Fibroblast of lung (primary cell): ENCODE measurements around the gene NDST3.

ENCODE experiments used
- EZH2 ChIP-seq: IDR thresholded peaks from 2 replicates; pipeline ENCODE4 v1.5.1; 2012; ENCODE audit warnings: low read length, control low read depth, mild to moderate bottlenecking; ENCODE audit errors: missing control alignments
- TF ChIP-seq, protein P1 (sequence below), 2 donors: IDR thresholded peaks in 1 of 2; conservative IDR thresholded peaks in 1 of 2; 1 replicate in 1 of 2; 2 replicates in 1 of 2; pipeline ENCODE4 v1.5.1; 2011 to 2012; ENCODE audit warnings: low read length in 2 of 2, control low read depth in 1 of 2, inconsistent platforms in 1 of 2, low read depth in 1 of 2, mild to moderate bottlenecking in 1 of 2

DNA sequence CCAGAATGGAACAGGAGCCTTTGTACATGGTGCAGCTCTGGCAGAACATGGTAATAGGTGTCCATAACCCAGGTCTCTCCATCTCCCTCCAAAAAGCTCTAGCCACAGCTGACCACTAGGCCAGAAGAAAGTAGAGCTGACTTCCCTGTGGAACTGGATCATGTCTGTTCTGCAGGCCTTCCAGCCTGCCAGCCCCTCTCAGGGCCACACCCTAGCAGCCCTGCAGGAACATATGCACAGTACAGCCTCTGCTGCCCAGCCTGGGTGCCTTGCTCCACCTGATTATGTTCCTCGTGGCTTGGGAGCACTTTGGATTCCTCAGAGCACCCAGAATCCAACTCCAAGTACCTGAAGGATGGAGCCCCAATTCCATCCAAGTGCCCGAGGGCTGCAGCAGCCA is 12.0 kb downstream of the NDST3 start:
- TF ChIP-seq EZH2, result no peak
- TF ChIP-seq, protein P1, sequence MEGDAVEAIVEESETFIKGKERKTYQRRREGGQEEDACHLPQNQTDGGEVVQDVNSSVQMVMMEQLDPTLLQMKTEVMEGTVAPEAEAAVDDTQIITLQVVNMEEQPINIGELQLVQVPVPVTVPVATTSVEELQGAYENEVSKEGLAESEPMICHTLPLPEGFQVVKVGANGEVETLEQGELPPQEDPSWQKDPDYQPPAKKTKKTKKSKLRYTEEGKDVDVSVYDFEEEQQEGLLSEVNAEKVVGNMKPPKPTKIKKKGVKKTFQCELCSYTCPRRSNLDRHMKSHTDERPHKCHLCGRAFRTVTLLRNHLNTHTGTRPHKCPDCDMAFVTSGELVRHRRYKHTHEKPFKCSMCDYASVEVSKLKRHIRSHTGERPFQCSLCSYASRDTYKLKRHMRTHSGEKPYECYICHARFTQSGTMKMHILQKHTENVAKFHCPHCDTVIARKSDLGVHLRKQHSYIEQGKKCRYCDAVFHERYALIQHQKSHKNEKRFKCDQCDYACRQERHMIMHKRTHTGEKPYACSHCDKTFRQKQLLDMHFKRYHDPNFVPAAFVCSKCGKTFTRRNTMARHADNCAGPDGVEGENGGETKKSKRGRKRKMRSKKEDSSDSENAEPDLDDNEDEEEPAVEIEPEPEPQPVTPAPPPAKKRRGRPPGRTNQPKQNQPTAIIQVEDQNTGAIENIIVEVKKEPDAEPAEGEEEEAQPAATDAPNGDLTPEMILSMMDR (conservative IDR thresholded peaks at IDR 0.05 in 1 of 2, IDR thresholded peaks at IDR 0.05 in 1 of 2; ENCODE audit: low read depth in 1 of 2, low read length in 2 of 2), result no peak
